ENCODE data around the gene RNF144B. TPM values are rescaled to one million over a fixed set of nuclear protein-coding genes. Genes with fewer than 3 reads are reported as not detected.

RNF144B gene
- total and polyA plus RNA-seq, 8 donors, result 1.7 to 81.7 (median 5.1) TPM

DNA sequence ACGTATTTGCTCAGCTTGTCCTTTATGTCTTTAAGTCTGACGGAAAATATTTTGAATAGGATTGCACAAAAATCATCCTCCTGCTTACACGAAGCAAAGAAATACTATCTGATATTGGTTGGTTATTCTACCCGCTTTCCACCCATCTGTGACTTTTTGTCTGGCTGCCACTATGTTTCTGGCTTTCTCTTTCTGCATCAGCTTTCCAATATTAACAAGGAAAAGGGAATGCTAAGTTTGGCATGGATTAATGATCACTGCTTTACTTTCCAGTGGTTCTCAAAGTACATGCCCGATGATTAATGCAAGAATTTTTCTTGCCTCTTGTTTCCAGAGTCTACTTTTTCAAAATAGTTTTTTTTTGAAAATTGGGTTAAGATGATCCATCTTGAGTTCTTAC is 57.0 kb downstream of the RNF144B start:
- Histone ChIP-seq H3K27ac (no peak overlapping the region), H3K4me1 (peaks cover 0 to 7% (median 0%) of the 10 kb centered on the region in 4 donors), H3K27me3 (no peaks in the 10 kb centered on the region), H3K4me3 (no peak overlapping the region), H3K36me3 (no peaks in the 10 kb centered on the region), H3K9me3 (no peaks in the 10 kb centered on the region)
- DNase-seq, result no peak
- WGBS, 5 donors, result 72 to 84% (median 76%) methylated on average over 5 of the region's 5 CpGs
- intact Hi-C loops (cut with DNase I; ENCODE audit: low total_unique reads), result no loop called here
- no peak for TF ChIP-seq EP300 (IDR thresholded peaks at IDR 0.05)
- TF ChIP-seq POLR2A (IDR thresholded peaks at IDR 0.05), result no peak
- TF ChIP-seq POLR2AphosphoS5 (IDR thresholded peaks at IDR 0.05), result no peak
- TF ChIP-seq CTCF (IDR thresholded peaks at IDR 0.05), result no peak

DNA sequence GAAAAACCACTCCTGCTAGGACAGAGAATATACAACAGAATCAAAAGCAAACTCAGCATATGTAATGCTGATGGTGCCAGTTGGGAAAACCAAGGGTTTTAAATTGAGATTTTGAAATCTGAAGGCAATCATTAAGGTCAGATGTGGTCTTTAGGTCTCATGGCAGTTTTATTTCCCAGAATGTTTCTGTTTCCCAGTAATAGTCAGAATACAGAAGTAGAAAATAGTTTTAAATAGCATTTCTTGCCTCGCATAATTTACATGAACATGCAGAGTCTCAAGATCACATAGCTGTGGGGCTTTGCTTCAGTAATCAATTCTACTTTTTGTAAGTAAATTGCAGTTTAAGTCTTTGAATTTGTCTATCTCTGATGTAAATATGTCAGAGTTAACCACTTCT is 58.1 kb downstream of the RNF144B start:
- no peak overlapping the region for H3K4me3 ChIP-seq
- no peak for DNase-seq
- H3K4me1 ChIP-seq, result peaks cover 0 to 7% (median 0%) of the 10 kb centered on the region in 4 donors
- 88 to 96% (median 93%) methylated on average over 1 of the region's 1 CpG for WGBS, 5 donors
- H3K36me3 ChIP-seq, result no peaks in the 10 kb centered on the region
- H3K27me3 ChIP-seq, result no peaks in the 10 kb centered on the region
- TF ChIP-seq POLR2A (IDR thresholded peaks at IDR 0.05) (no peak), POLR2AphosphoS5 (IDR thresholded peaks at IDR 0.05) (no peak), EP300 (IDR thresholded peaks at IDR 0.05) (no peak), CTCF (IDR thresholded peaks at IDR 0.05) (no peak)
- intact Hi-C loops (cut with DNase I; ENCODE audit: low total_unique reads), result no loop called here
- H3K27ac ChIP-seq, result no peak overlapping the region
- H3K9me3 ChIP-seq, result no peaks in the 10 kb centered on the region

- 91 to 97% (median 92%) methylated on average over 2 of the region's 2 CpGs for WGBS, 5 donors
- H3K36me3 ChIP-seq, result no peaks in the 10 kb centered on the region
- TF ChIP-seq POLR2A (IDR thresholded peaks at IDR 0.05), result no peak
- TF ChIP-seq EP300 (IDR thresholded peaks at IDR 0.05), result no peak
- TF ChIP-seq CTCF (IDR thresholded peaks at IDR 0.05), result no peak
- no peak for TF ChIP-seq POLR2AphosphoS5 (IDR thresholded peaks at IDR 0.05)
- H3K27ac ChIP-seq, result no peak overlapping the region
- intact Hi-C loops (cut with DNase I; ENCODE audit: low total_unique reads), result no loop called here
- no peak overlapping the region for H3K4me3 ChIP-seq
- H3K27me3 ChIP-seq, result no peaks in the 10 kb centered on the region
- no peak for DNase-seq
- no peaks in the 10 kb centered on the region for H3K9me3 ChIP-seq
- H3K4me1 ChIP-seq, result peaks cover 0 to 7% (median 0%) of the 10 kb centered on the region in 4 donors
Observed at GRCh38 chr6:18446771-18447170, 59.6 kb downstream of the RNF144B start.

DNA sequence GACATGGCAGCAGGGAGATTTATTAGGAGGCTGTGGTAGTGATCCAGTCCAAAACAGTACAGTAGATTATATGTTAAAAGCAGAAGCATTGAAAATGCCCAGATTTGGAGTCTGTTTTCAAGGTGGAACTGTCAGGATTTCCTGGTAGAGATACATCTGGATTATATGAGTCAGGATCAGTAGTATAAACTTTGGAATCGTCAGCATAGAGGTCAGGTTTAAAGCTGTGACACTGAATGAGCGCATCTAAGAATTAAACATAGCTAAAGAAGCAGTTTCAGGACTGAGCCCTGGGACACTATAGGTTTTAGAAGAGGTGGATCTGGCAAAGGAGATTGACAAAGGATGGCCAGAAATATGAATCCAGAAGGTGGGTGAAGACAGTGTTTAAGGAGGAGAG is 60.4 kb downstream of the RNF144B start:
- Histone ChIP-seq H3K27me3 (no peaks in the 10 kb centered on the region), H3K4me3 (no peak overlapping the region), H3K36me3 (no peaks in the 10 kb centered on the region), H3K4me1 (peaks cover 0 to 7% (median 0%) of the 10 kb centered on the region in 4 donors), H3K27ac (no peak overlapping the region), H3K9me3 (no peaks in the 10 kb centered on the region)
- TF ChIP-seq EP300 (IDR thresholded peaks at IDR 0.05) (no peak), CTCF (IDR thresholded peaks at IDR 0.05) (no peak), POLR2A (IDR thresholded peaks at IDR 0.05) (no peak), POLR2AphosphoS5 (IDR thresholded peaks at IDR 0.05) (no peak)
- intact Hi-C loops (cut with DNase I; ENCODE audit: low total_unique reads), result no loop called here
- 74 to 83% (median 82%) methylated on average over 2 of the region's 2 CpGs for WGBS, 5 donors
- DNase-seq, result no peak

All from stomach (tissue), 9 donors.